ENCODE results near the gene ANLN.
A peak's percentile ranks its signal among the peaks of the same experiment; 100 is the strongest.
"Not testable (repeated sequence)": the region's sequence is repeated elsewhere in the genome, so short reads cannot be mapped to it uniquely, and the experiment has no call there.

Gene ANLN

GRCh38 chr7:36409180-36409579, 19.5 kb downstream of the ANLN start:
- DNase-seq (ENCODE audit: low spot score) = no peak

GRCh38 chr7:36415144-36415543, 25.5 kb downstream of the ANLN start:
- no peak for DNase-seq (ENCODE audit: low spot score)

GRCh38 chr7:36416251-36416650, 26.6 kb downstream of the ANLN start:
- DNase-seq (ENCODE audit: low spot score) = no peak

GRCh38 chr7:36420307-36420706, 30.6 kb downstream of the ANLN start:
- no peak for DNase-seq (ENCODE audit: low spot score)

GRCh38 chr7:36422072-36422471, 32.4 kb downstream of the ANLN start:
- no peak for DNase-seq (ENCODE audit: low spot score)

GRCh38 chr7:36423633-36424032, 34.0 kb downstream of the ANLN start:
- no peak for DNase-seq (ENCODE audit: low spot score)

- no peak for DNase-seq (ENCODE audit: low spot score)
Observed at GRCh38 chr7:36430186-36430585, 40.5 kb downstream of the ANLN start.

GRCh38 chr7:36430881-36431280, 41.2 kb downstream of the ANLN start:
- no peak for DNase-seq (ENCODE audit: low spot score)

GRCh38 chr7:36438211-36438610, 48.5 kb downstream of the ANLN start:
- DNase-seq (ENCODE audit: low spot score) = no peak

- DNase-seq (ENCODE audit: low spot score) = no peak
Observed at GRCh38 chr7:36439624-36440023, 50.0 kb downstream of the ANLN start.

- peak; percentile 28 for DNase-seq (ENCODE audit: low spot score)
Observed at GRCh38 chr7:36440880-36441279, 51.2 kb downstream of the ANLN start.

GRCh38 chr7:36441344-36442022, 51.8 kb downstream of the ANLN start:
- no peak for DNase-seq (ENCODE audit: low spot score)

- peak; percentile 27 for DNase-seq (ENCODE audit: low spot score)
Observed at GRCh38 chr7:36448781-36449379, 59.2 kb downstream of the ANLN start.

GRCh38 chr7:36449685-36450084, 60.0 kb downstream of the ANLN start:
- DNase-seq (ENCODE audit: low spot score) = no peak

- DNase-seq (ENCODE audit: low spot score) = no peak
Observed at GRCh38 chr7:36453769-36454168, 64.1 kb downstream of the ANLN start.

- DNase-seq (ENCODE audit: low spot score) = no peak
Observed at GRCh38 chr7:36455646-36456045, 66.0 kb downstream of the ANLN start.

- DNase-seq (ENCODE audit: low spot score) = no peak
Observed at GRCh38 chr7:36456138-36456537, 66.5 kb downstream of the ANLN start.

GRCh38 chr7:36456548-36456947, 66.9 kb downstream of the ANLN start:
- DNase-seq (ENCODE audit: low spot score) = no peak

GRCh38 chr7:36459236-36459960, 69.7 kb downstream of the ANLN start:
- DNase-seq (ENCODE audit: low spot score) = no peak

- no peak for DNase-seq (ENCODE audit: low spot score)
Observed at GRCh38 chr7:36460811-36461429, 71.3 kb downstream of the ANLN start.

GRCh38 chr7:36462551-36463137, 73.0 kb downstream of the ANLN start:
- no peak for DNase-seq (ENCODE audit: low spot score)

- no peak for DNase-seq (ENCODE audit: low spot score)
Observed at GRCh38 chr7:36464271-36464670, 74.6 kb downstream of the ANLN start.

GRCh38 chr7:36466001-36466400, 76.3 kb downstream of the ANLN start:
- not testable (repeated sequence) for DNase-seq (ENCODE audit: low spot score)
